Endothelial cell (in vitro differentiated cells): ENCODE data around the gene KCNG2. TPM values are rescaled to one million over a fixed set of nuclear protein-coding genes. Genes with fewer than 3 reads are reported as not detected.

Source experiments
- DNase-seq: peaks from one replicate; pipeline ENCODE4 v3.0.0; 2021; ENCODE audit warnings: low spot score
- H3K27ac Mint-ChIP-seq: one replicate; pipeline ENCODE4 v1.8.0; 2021; ENCODE audit warnings: mixed read lengths, inconsistent platforms; ENCODE audit not compliant: unreplicated experiment
- H3K27me3 Mint-ChIP-seq: one replicate; pipeline ENCODE4 v1.8.0; 2021; ENCODE audit warnings: mild to moderate bottlenecking, moderate library complexity, mixed read lengths, inconsistent platforms; ENCODE audit not compliant: unreplicated experiment
- H3K36me3 Mint-ChIP-seq: one replicate; pipeline ENCODE4 v1.8.0; 2021; ENCODE audit warnings: mild to moderate bottlenecking, low read depth, mixed read lengths, inconsistent platforms; ENCODE audit not compliant: unreplicated experiment
- H3K4me1 Mint-ChIP-seq: one replicate; pipeline ENCODE4 v1.8.0; 2021; ENCODE audit warnings: mild to moderate bottlenecking, mixed read lengths, inconsistent platforms; ENCODE audit not compliant: unreplicated experiment
- H3K4me3 Mint-ChIP-seq: one replicate; pipeline ENCODE4 v1.8.0; 2021; ENCODE audit warnings: mild to moderate bottlenecking, mixed read lengths, inconsistent platforms; ENCODE audit not compliant: unreplicated experiment
- H3K9me3 Mint-ChIP-seq: one replicate; pipeline ENCODE4 v1.8.0; 2021; ENCODE audit warnings: mixed read lengths, inconsistent platforms; ENCODE audit not compliant: unreplicated experiment
- total RNA-seq: library from RNA; stranded (reverse); fragmentation: NEBNext Ultra II Directional; extraction: Animal tissue kit (Norgen Biotek cat#: 25700); gene quantifications from one replicate; pipeline ENCODE4 v1.2.1, GENCODE V29; 2021; ENCODE audit not compliant: unreplicated experiment
- TF ChIP-seq, protein P1 (sequence below): fragments of 200-600 bp; sonication (generic); IDR thresholded peaks from one replicate; pipeline ENCODE4 v1.5.0; 2021; ENCODE audit warnings: antibody characterized with exemption; ENCODE audit not compliant: unreplicated experiment

Gene KCNG2
- total RNA-seq, 1 donor from 2014 or later: 0.56 TPM

DNA sequence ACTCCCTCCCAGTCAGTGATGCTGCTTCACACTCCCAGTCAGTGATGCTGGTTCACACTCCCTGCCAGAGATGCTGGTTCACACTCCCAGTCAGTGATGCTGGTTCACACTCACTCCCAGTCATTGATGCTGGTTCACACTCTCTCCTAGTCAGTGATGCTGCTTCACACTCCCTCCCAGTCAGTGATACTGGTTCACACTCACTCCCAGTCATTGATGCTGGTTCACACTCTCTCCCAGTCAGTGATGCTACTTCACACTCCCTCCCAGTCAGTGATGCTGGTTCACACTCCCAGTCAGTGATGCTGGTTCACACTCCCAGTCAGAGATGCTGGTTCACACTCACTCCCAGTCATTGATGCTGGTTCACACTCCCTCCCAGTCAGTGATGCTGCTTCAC lies 34.3 kb upstream of the KCNG2 start:
- TF ChIP-seq, protein P1, sequence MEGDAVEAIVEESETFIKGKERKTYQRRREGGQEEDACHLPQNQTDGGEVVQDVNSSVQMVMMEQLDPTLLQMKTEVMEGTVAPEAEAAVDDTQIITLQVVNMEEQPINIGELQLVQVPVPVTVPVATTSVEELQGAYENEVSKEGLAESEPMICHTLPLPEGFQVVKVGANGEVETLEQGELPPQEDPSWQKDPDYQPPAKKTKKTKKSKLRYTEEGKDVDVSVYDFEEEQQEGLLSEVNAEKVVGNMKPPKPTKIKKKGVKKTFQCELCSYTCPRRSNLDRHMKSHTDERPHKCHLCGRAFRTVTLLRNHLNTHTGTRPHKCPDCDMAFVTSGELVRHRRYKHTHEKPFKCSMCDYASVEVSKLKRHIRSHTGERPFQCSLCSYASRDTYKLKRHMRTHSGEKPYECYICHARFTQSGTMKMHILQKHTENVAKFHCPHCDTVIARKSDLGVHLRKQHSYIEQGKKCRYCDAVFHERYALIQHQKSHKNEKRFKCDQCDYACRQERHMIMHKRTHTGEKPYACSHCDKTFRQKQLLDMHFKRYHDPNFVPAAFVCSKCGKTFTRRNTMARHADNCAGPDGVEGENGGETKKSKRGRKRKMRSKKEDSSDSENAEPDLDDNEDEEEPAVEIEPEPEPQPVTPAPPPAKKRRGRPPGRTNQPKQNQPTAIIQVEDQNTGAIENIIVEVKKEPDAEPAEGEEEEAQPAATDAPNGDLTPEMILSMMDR: no peak
- Mint-ChIP-seq H3K9me3 (no peaks in the 10 kb centered on the region), H3K4me1 (no peaks in the 10 kb centered on the region), H3K36me3 (peaks cover 7% of the 10 kb centered on the region), H3K27me3 (peaks cover 4% of the 10 kb centered on the region), H3K4me3 (no peak overlapping the region), H3K27ac (no peak overlapping the region)
- DNase-seq: no peak

DNA sequence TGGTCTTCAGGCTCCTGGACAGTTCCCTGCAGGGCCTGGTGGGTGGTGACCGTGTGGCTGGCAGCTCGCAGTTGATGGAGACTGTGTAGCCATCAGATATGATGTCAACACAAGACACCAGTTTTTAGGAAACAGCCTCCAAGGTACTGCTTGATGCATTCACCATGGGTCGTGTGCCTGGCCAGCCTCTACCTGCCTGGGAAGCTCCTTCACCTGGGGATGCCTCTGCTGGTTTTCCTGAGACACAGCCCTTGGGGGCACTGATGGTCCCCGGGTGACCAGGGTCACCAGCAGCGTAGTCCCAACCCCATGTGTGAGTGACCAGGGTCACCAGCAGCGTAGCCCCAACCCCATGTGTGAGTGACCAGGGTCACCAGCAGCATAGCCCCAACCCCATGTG lies 33.6 kb upstream of the KCNG2 start:
- no peaks in the 10 kb centered on the region for H3K4me1 Mint-ChIP-seq
- peaks cover 4% of the 10 kb centered on the region for H3K27me3 Mint-ChIP-seq
- DNase-seq: no peak
- H3K9me3 Mint-ChIP-seq: no peaks in the 10 kb centered on the region
- peaks cover 4% of the 10 kb centered on the region for H3K36me3 Mint-ChIP-seq
- TF ChIP-seq, protein P1: no peak
- no peak overlapping the region for H3K27ac Mint-ChIP-seq
- H3K4me3 Mint-ChIP-seq: no peak overlapping the region

DNA sequence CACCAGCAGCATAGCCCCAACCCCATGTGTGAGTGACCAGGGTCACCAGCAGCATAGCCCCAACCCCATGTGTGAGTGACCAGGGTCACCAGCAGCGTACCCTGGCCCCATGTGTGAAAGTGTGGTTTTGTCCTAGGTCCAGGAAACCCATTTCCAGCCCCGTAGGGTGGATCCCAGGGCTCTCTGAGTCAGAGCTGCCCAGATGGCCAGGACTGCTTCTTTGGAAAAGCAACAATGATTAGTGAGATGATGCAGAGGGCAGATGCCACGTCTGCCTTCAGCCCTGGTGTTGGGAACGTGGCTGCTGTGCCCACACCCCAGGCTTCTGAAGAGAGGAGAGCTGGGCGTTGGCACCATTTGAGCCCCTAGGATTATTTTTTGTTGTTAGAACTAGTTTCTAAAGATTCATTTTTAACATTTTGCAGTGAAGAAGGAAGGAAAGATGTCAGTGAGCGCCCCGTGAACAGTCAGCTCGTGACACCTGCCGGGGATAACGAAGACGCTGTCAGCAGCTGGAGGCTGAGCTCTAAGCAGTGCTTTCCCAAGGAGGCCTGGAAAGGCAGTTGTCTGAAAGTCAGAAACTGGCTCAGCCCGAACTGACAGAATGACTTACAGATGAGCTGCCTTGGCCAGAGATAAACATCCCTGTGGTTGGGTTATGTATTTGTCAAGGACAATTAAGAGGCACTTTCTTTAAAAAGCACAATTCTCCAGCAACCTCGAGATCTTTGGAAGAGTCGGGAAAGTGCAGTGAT lies 32.1 kb upstream of the KCNG2 start:
- H3K9me3 Mint-ChIP-seq: no peaks in the 10 kb centered on the region
- peak overlapping the region; percentile 3 for H3K4me3 Mint-ChIP-seq
- H3K36me3 Mint-ChIP-seq: no peaks in the 10 kb centered on the region
- DNase-seq: no peak
- TF ChIP-seq, protein P1: no peak
- H3K27ac Mint-ChIP-seq: no peak overlapping the region
- H3K4me1 Mint-ChIP-seq: no peaks in the 10 kb centered on the region
- peaks cover 6% of the 10 kb centered on the region for H3K27me3 Mint-ChIP-seq

DNA sequence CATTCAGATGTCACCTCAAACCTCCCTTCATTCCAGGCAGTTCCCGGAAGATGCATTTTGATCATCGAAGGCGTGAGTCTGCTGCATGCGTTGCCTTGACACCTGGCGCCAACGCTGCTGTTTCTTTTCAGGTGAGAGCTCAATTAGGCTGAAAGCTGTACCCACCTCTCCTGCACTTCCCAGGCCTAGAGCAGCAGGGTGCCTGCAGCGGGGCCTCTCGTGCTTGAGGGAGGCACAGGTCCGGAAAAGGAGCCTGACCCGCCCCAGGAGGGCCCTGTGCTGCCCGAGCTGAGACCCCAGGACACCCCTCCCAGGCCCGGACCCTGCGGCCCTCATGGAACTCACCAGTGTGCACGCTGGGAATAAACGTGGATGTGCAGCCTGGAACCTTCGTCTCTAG lies 31.4 kb upstream of the KCNG2 start:
- no peak for DNase-seq
- peaks cover 6% of the 10 kb centered on the region for H3K27me3 Mint-ChIP-seq
- H3K27ac Mint-ChIP-seq: no peak overlapping the region
- no peaks in the 10 kb centered on the region for H3K36me3 Mint-ChIP-seq
- H3K4me3 Mint-ChIP-seq: no peak overlapping the region
- TF ChIP-seq, protein P1: no peak
- no peaks in the 10 kb centered on the region for H3K4me1 Mint-ChIP-seq
- no peaks in the 10 kb centered on the region for H3K9me3 Mint-ChIP-seq

DNA sequence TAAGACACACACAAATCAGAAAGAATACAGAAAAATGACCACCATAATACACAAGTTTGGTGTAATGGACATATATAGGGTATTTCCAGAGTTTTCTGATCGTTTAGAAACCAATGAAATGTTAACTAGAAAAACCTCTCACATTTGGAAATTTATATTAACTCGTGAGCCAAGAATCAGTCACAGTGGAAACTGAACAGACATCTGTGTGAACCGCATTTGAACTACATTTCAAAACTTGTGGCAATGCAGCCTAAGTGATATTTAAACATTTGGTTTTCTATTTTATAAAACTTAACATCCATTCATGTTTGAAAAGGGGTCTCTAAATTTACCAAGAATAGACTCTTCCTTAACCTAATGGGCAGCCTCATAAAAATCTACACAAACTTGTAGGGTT lies 29.0 kb upstream of the KCNG2 start:
- TF ChIP-seq, protein P1: no peak
- Mint-ChIP-seq H3K9me3 (no peaks in the 10 kb centered on the region), H3K27ac (no peak overlapping the region), H3K36me3 (no peaks in the 10 kb centered on the region), H3K4me3 (no peak overlapping the region), H3K27me3 (peaks cover 12% of the 10 kb centered on the region), H3K4me1 (no peaks in the 10 kb centered on the region)
- DNase-seq: no peak
